NCI-H226 (cell line): ENCODE results near the gene HSP90AB1.

Source experiments
- DNase-seq: peaks from one replicate; pipeline ENCODE4 v3.0.0-alpha.2; 2015

The HSP90AB1 gene

GRCh38 chr6:44246663-44247337 is at the start of gene HSP90AB1:
TSS of gene HSP90AB1 (plus strand) at chr6:44247101. CDS start at chr6:44248630, 1,529 bp downstream.
- peak; percentile 95 for DNase-seq

- DNase-seq: no peak
Measured at GRCh38 chr6:44198684-44199083, 48.2 kb upstream of the HSP90AB1 start.

- no peak for DNase-seq
Measured at GRCh38 chr6:44199883-44200282, 47.0 kb upstream of the HSP90AB1 start.

GRCh38 chr6:44201200-44201599 is 45.7 kb upstream of the HSP90AB1 start:
- no peak for DNase-seq

- no peak for DNase-seq
Measured at GRCh38 chr6:44201638-44202303, 45.1 kb upstream of the HSP90AB1 start.

- DNase-seq: no peak
Measured at GRCh38 chr6:44202332-44202971, 44.4 kb upstream of the HSP90AB1 start.

- no peak for DNase-seq
Measured at GRCh38 chr6:44202972-44203750, 43.7 kb upstream of the HSP90AB1 start.

- DNase-seq: no peak
Measured at GRCh38 chr6:44203955-44204354, 42.9 kb upstream of the HSP90AB1 start.

GRCh38 chr6:44207966-44208365 is 38.9 kb upstream of the HSP90AB1 start:
- DNase-seq: no peak

GRCh38 chr6:44211284-44211683 is 35.6 kb upstream of the HSP90AB1 start:
- no peak for DNase-seq

GRCh38 chr6:44214307-44214706 is 32.6 kb upstream of the HSP90AB1 start:
- DNase-seq: no peak

- DNase-seq: no peak
Measured at GRCh38 chr6:44216677-44217331, 30.1 kb upstream of the HSP90AB1 start, which contains the start of gene MYMX. TSS of gene MYMX (plus strand) at chr6:44216926. CDS start at chr6:44217472, 546 bp downstream.

- no peak for DNase-seq
Measured at GRCh38 chr6:44217332-44218143, 29.4 kb upstream of the HSP90AB1 start.

GRCh38 chr6:44219053-44219814 is 27.7 kb upstream of the HSP90AB1 start:
- DNase-seq: peak; percentile 54

GRCh38 chr6:44219815-44220784 is 26.8 kb upstream of the HSP90AB1 start:
- no peak for DNase-seq

- DNase-seq: no peak
Measured at GRCh38 chr6:44220913-44221290, 26.0 kb upstream of the HSP90AB1 start.

GRCh38 chr6:44221291-44221960 is 25.5 kb upstream of the HSP90AB1 start:
- DNase-seq: peak; percentile 80

- DNase-seq: no peak
Measured at GRCh38 chr6:44221961-44222335, 25.0 kb upstream of the HSP90AB1 start.
